Upper lobe of left lung (tissue), 6 donors: ENCODE measurements around the gene SLC22A15. TPM values are rescaled to one million over a fixed set of nuclear protein-coding genes. Genes with fewer than 3 reads are reported as not detected.
"Not testable (repeated sequence)": the region's sequence is repeated elsewhere in the genome, so short reads cannot be mapped to it uniquely, and the experiment has no call there.

Experiments
- ATAC-seq, 2 donors: fragments of 200-7000 bp; cut with Tn5 transposase; one replicate each; pipeline ENCODE4 v1.9.1; 2022; ENCODE audit warnings: mild to moderate bottlenecking in 2 of 2, moderate library complexity in 2 of 2; ENCODE audit not compliant: low FRiP score in 2 of 2
- DNase-seq, 2 donors: peaks; one replicate each; pipeline ENCODE4 v3.0.0-alpha.2; 2019 to 2020
- H3K27ac ChIP-seq, 4 donors: fragments of 200-600 bp; sonication (generic); one replicate each; pipeline ENCODE4 v1.5.1; 2016 to 2019
- H3K27me3 ChIP-seq, 4 donors: fragments of 200-600 bp; sonication (generic); one replicate each; pipeline ENCODE4 v1.5.1; 2017 to 2019
- H3K36me3 ChIP-seq, 4 donors: fragments of 200-600 bp; sonication (generic); one replicate each; pipeline ENCODE4 v1.5.1; 2016 to 2019
- H3K4me1 ChIP-seq, 4 donors: fragments of 200-600 bp; sonication (generic); one replicate each; pipeline ENCODE4 v1.5.1; 2018 to 2019
- H3K4me3 ChIP-seq, 4 donors: fragments of 200-600 bp; sonication (generic); one replicate each; pipeline ENCODE4 v1.5.1; 2017 to 2019; ENCODE audit warnings: mild to moderate bottlenecking in 2 of 4, moderate library complexity in 1 of 4
- H3K9me3 ChIP-seq, 4 donors: fragments of 200-600 bp; sonication (generic); one replicate each; pipeline ENCODE4 v1.5.1; 2018 to 2019
- EP300 ChIP-seq, 4 donors: sonication (generic); formaldehyde crosslinking; IDR thresholded peaks; one replicate each; pipeline ENCODE4 v1.5.1; 2017; ENCODE audit warnings: antibody characterized with exemption in 4 of 4, control low read depth in 2 of 4
- POLR2A ChIP-seq, 4 donors: fragments of 450-650 bp; IDR thresholded peaks; one replicate each; pipeline ENCODE4 v1.5.1; 2016 to 2017; ENCODE audit warnings: antibody characterized with exemption in 4 of 4, mild to moderate bottlenecking in 2 of 4
- POLR2AphosphoS5 ChIP-seq, 2 donors: sonication (generic); formaldehyde crosslinking; IDR thresholded peaks; one replicate each; pipeline ENCODE4 v1.5.1; 2017; ENCODE audit warnings: antibody characterized with exemption in 2 of 2
- WGBS, 2 donors: methylation state at CpG; one replicate each; pipeline ENCODE4 v1.1.5; 2017 to 2018; 5-methylcytosine and 5-hydroxymethylcytosine counted together
- total RNA-seq, 6 donors: library from RNA; depleted of rRNA in 4 of 6; stranded (reverse); fragments of >200 nt in 4 of 6; gene quantifications; one replicate each; pipeline versions ENCODE4 v1.1.0 to v1.2.1, GENCODE V29; 2016 to 2021
- TF ChIP-seq, protein P1 (sequence below), 6 experiments: fragments of 450-650 bp in 4 of 6; fragments of 200-600 bp in 2 of 6; sonication (generic) in 2 of 6; IDR thresholded peaks; one replicate each; pipeline ENCODE4 v1.5.1; 2016 to 2019; ENCODE audit warnings: antibody characterized with exemption in 6 of 6
- donor health status: DM: no; HTN: no; CAD: no; lungs with moderate emphysema.
- donor health status: DM: no; HTN: yes; CAD: no; lungs with severe emphysema.

The SLC22A15 gene
- total RNA-seq, 6 donors from 2014 or later = 12.5 to 52.4 (median 27.1) TPM

DNA sequence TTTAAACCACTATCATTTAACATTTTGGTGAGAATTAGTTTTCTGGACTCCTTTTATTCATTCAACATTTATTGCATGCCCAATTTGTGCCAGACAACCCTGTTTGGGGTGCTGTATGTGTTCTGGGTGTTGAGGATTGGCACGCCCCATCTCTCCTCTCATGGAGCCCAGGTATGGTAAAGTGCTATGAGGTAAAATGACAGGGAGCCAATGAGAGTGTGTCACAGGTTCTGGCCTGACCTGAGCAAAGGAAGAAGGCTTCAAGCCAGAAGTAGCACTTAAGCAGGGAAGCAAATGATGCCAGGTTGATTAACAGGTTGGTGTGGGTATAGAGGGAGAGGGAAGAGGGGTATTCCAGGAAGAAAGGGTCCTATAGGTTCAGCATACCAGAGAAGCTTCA, 21.1 kb upstream of the SLC22A15 start:
- TF ChIP-seq, protein P1, sequence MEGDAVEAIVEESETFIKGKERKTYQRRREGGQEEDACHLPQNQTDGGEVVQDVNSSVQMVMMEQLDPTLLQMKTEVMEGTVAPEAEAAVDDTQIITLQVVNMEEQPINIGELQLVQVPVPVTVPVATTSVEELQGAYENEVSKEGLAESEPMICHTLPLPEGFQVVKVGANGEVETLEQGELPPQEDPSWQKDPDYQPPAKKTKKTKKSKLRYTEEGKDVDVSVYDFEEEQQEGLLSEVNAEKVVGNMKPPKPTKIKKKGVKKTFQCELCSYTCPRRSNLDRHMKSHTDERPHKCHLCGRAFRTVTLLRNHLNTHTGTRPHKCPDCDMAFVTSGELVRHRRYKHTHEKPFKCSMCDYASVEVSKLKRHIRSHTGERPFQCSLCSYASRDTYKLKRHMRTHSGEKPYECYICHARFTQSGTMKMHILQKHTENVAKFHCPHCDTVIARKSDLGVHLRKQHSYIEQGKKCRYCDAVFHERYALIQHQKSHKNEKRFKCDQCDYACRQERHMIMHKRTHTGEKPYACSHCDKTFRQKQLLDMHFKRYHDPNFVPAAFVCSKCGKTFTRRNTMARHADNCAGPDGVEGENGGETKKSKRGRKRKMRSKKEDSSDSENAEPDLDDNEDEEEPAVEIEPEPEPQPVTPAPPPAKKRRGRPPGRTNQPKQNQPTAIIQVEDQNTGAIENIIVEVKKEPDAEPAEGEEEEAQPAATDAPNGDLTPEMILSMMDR (IDR thresholded peaks at IDR 0.05) = no peak
- TF ChIP-seq EP300 (IDR thresholded peaks at IDR 0.05) = peak in 1 of 4 donors; percentile 4
- no peak overlapping the region for H3K27ac ChIP-seq
- H3K9me3 ChIP-seq = no peaks in the 10 kb centered on the region
- DNase-seq = peak in 1 of 2 donors; percentile 44
- no peaks in the 10 kb centered on the region for H3K36me3 ChIP-seq
- no peaks in the 10 kb centered on the region for H3K27me3 ChIP-seq
- peak in 1 of 2 donors; percentile 77 for ATAC-seq
- H3K4me1 ChIP-seq = peaks cover 0 to 12% (median 2%) of the 10 kb centered on the region in 4 donors
- WGBS, 2 donors = 48 to 100% methylated on average over 1 of the region's 1 CpG
- H3K4me3 ChIP-seq = no peak overlapping the region

DNA sequence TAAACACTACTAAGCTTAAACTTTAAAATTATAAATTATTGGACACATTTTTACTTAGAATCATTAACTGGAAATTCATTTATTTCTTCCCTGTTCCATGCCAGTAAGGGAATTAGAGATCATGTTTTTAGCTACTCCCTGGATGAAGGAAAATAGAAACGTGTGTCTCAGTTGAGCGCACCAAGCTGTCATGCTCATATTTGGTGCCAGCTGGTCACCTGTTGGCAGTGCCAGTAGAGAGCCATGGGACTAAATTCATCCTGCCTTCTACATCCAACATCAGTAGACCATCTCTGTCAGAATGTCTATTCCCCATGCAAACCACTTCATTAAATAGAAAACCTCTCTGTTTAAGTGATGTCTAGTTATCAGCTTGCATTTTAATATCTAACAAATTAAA, 17.4 kb upstream of the SLC22A15 start:
- Histone ChIP-seq H3K27ac (no peak overlapping the region), H3K36me3 (no peaks in the 10 kb centered on the region), H3K4me3 (no peak overlapping the region), H3K4me1 (no peaks in the 10 kb centered on the region), H3K9me3 (no peaks in the 10 kb centered on the region), H3K27me3 (no peaks in the 10 kb centered on the region)
- WGBS, 2 donors = 93 to 95% methylated on average over 2 of the region's 2 CpGs
- no peak for ATAC-seq
- no peak for DNase-seq
- TF ChIP-seq, protein P1 (IDR thresholded peaks at IDR 0.05) = no peak
- TF ChIP-seq POLR2AphosphoS5 (IDR thresholded peaks at IDR 0.05) = no peak
- TF ChIP-seq EP300 (IDR thresholded peaks at IDR 0.05) = no peak
- no peak for TF ChIP-seq POLR2A (IDR thresholded peaks at IDR 0.05)

DNA sequence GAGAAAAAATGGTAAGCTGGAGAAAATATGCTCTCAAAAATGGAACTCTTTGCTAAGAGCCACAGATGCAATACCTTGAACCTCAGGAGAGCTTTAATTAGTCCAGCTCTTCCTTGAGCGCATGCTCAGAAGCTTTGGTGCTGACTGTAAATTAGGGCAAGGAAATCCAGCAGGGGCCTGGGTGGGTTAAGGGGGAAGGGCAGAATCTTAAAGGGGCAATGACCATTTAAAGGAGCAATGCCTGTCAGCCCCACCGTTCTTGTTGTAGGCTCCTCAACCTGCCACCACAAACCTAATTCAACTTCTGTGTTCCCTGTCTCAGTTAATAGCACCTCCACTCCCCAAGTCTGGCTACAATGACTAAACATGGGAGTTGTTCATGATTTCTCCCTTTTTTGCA, 6.8 kb upstream of the SLC22A15 start:
- 23 to 38% methylated on average over 2 of the region's 2 CpGs for WGBS, 2 donors
- H3K4me1 ChIP-seq = no peaks in the 10 kb centered on the region
- no peak overlapping the region for H3K27ac ChIP-seq
- H3K27me3 ChIP-seq = no peaks in the 10 kb centered on the region
- H3K9me3 ChIP-seq = no peaks in the 10 kb centered on the region
- H3K36me3 ChIP-seq = no peaks in the 10 kb centered on the region
- no peak overlapping the region for H3K4me3 ChIP-seq
- no peak for DNase-seq
- ATAC-seq = no peak
- TF ChIP-seq POLR2A (IDR thresholded peaks at IDR 0.05) (no peak), EP300 (IDR thresholded peaks at IDR 0.05) (no peak), POLR2AphosphoS5 (IDR thresholded peaks at IDR 0.05) (no peak)
- TF ChIP-seq, protein P1 (IDR thresholded peaks at IDR 0.05) = no peak

DNA sequence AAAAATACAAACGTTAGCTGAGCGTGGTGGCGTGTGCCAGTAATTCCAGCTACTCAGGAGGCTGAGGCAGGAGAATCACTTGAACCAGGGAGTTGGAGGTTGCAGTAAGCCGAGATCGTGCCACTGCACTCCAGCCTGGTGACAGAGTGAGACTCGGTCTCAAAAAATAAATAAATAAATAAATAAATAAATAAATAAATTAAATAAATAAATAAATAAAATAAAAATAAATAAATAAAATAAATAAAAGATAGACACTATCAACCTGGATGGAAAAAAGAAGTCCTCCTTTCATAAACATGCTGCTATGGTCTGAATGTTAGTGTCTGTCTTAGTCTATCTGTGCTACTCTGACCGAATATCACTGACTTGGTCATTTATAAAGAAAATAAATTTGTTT, 4.5 kb upstream of the SLC22A15 start:
- not testable (repeated sequence) for H3K9me3 ChIP-seq, H3K4me1 ChIP-seq, H3K27me3 ChIP-seq, ATAC-seq, H3K27ac ChIP-seq, H3K36me3 ChIP-seq, DNase-seq, H3K4me3 ChIP-seq
- WGBS, 2 donors = 94 to 96% methylated on average over 7 of the region's 7 CpGs

DNA sequence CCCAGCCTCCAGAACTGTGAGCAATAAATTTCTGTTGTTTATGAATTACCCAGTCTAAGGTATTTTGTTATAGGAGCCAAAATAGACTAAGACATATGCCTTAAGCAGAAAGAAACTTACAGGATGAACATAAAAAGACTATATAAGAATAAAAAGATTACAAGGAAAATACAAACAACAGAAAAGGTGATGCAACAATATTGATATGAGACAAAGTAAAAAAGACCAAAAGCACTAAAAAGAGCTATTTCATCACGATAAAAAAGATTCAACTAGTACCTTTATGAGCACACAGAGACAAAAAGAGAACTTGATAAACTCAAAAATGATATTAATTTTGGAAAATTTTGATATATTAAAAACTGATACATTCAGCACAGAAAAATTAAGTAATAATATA, 3.2 kb upstream of the SLC22A15 start:
- H3K36me3 ChIP-seq = no peaks in the 10 kb centered on the region
- H3K4me3 ChIP-seq = no peak overlapping the region
- WGBS, 2 donors = 85 to 90% methylated on average over 1 of the region's 1 CpG
- no peak for TF ChIP-seq EP300 (IDR thresholded peaks at IDR 0.05)
- TF ChIP-seq, protein P1 (IDR thresholded peaks at IDR 0.05) = no peak
- no peak for TF ChIP-seq POLR2A (IDR thresholded peaks at IDR 0.05)
- no peak for TF ChIP-seq POLR2AphosphoS5 (IDR thresholded peaks at IDR 0.05)
- no peaks in the 10 kb centered on the region for H3K27me3 ChIP-seq
- DNase-seq (no peak), ATAC-seq (no peak)
- no peaks in the 10 kb centered on the region for H3K9me3 ChIP-seq
- no peak overlapping the region for H3K27ac ChIP-seq
- peaks cover 0 to 19% (median 5%) of the 10 kb centered on the region in 4 donors for H3K4me1 ChIP-seq
